KOPT-K1 (cell line): ENCODE results near the gene LCA5L.

Experiments used
- H3K27ac ChIP-seq: fragments of 200-600 bp; sonication (generic); 2 replicates; pipeline ENCODE4 v1.5.1; 2016; ENCODE audit warnings: antibody characterized with exemption, mild to moderate bottlenecking, low read depth, low read length; ENCODE audit not compliant: poor library complexity, severe bottlenecking
- H3K36me3 ChIP-seq: fragments of 200-600 bp; sonication (generic); 2 replicates; pipeline ENCODE4 v1.5.1; 2017; ENCODE audit warnings: antibody characterized with exemption, mild to moderate bottlenecking, low read length, moderate library complexity; ENCODE audit not compliant: insufficient read depth
- H3K9me3 ChIP-seq: fragments of 200-600 bp; sonication (generic); 2 replicates; pipeline ENCODE4 v1.5.1; 2017; ENCODE audit warnings: antibody characterized with exemption, low read length, mild to moderate bottlenecking; ENCODE audit not compliant: insufficient read depth, poor library complexity, severe bottlenecking

LCA5L gene

DNA sequence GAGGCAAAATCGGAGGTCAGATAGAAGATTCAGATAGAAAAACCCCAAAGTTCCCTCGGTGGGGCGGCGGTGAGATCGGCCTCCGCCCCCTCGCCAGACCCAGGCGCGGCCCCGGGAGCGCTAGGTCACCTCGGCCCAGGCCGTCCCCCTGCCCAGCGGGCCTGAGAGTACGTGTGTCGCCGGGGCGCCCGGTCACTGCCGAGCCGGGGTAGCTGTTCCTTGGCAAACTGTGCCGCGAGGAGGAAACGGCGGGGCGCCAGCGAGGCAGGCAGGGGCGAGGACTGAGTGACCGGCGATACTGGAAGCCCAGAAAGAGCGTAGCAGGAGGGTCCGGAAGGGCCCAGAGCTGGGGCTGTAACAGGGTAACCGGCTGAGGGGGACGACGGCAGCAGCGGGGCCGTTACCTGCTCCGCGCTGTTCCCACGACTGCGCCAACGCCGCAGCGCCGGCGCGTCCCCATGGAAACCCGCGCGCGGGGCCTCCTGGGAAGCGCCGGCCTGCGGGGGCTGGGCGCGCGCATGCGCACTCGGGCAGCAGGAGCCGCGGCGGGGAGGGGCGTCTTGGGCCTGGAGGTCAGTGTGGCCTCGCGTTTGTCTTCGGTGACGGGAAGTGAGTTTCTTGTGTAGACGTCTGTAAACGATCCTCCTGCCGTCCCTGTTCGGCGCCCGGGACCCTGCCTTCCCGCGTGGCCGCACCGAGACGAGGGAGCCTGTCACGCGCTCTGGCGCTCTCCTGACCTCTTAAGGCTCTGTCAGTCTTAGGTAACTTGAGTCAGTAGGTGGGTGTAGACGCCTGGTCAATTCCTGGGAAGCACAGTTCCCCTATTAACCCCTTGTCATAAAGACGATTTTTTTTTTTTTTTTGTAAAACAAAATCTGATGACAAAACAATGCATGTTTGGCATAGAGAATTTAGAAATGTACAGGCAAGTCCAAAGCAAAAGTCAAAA is at the start of gene LCA5L:
TSS of gene LCA5L (minus strand) at position 458 of the 949 bp plus-strand sequence. CDS start 17,285 bp downstream, outside the sequence.
- Histone ChIP-seq H3K36me3 (no peaks in the 10 kb centered on the region), H3K27ac (peak within 1 kb of the TSS; percentile 70), H3K9me3 (no peaks in the 10 kb centered on the region)

DNA sequence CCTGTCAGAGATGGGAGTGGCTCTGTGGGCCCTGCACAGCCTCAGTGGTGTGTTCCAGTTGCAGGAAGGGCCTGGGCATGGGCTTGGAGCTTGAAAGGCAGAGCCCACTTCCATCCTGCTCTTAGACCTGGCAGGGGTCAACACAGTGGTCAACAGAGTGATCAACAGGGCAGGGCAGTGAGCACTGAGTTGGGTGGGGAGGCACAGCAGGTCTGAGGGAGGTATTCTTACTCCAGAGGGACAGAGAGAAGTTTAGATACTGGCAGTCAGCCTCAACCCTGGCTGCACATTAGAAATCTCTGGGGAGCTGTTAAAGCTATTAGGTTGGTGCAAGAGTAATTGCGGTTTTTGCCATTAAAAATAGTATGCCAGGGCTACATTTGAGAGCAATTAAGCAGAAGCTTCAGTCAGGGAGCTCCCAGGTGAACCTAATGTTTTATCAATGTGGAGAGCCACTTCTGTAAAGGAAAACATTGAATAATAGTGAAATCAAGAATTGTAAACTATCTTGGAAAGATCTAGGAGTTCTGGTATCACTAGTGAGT is 43.9 kb upstream of the LCA5L start:
- H3K36me3 ChIP-seq = no peaks in the 10 kb centered on the region
- no peak overlapping the region for H3K27ac ChIP-seq
- H3K9me3 ChIP-seq = peaks cover 3% of the 10 kb centered on the region

DNA sequence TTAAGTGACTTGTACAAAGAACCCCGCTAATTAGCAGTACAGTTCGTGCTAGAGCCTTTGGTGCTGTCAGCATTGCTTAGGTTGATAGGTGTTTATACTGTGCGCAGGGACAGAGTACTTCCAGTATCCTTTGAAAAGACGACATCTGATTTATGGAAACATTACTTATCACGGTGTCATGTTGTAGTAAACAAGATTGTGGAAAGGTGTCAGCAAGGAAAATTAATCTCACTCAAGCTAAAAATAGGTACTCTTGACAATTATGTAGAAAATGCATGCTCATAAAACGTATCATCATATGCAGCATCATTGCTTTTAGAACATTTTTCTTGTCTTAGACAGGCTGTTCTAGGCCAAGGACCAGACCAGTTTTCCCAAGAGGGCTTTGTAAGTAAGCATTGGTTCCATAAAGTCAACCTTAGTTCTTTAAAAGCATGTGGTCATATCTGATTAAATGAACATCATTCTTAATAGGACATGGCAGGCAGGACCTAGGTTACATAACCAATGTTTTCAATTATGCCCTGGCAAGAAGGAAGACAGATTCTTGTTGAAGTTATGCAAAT is 39.2 kb upstream of the LCA5L start:
- no peak overlapping the region for H3K27ac ChIP-seq
- no peaks in the 10 kb centered on the region for H3K36me3 ChIP-seq
- no peaks in the 10 kb centered on the region for H3K9me3 ChIP-seq

DNA sequence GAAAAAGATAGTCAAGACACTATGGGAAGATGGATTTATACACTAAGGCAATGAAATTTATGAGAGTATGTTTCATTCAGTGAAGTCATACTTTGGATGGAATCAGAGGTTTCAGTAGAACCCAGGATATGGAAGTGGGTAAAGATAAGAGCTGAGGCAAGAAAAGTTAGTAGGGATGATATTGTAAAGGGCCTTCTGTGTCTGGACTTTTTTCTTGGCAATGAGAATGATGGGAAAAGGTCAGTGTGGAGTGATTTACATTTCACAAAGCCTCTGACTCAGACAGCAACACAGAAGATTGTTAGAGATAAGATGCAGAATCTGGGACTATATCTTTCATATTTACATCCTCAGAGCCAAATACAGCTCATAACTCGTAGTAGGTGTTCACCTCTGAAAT is 38.3 kb upstream of the LCA5L start:
- H3K9me3 ChIP-seq = no peaks in the 10 kb centered on the region
- H3K36me3 ChIP-seq = no peaks in the 10 kb centered on the region
- H3K27ac ChIP-seq = no peak overlapping the region

DNA sequence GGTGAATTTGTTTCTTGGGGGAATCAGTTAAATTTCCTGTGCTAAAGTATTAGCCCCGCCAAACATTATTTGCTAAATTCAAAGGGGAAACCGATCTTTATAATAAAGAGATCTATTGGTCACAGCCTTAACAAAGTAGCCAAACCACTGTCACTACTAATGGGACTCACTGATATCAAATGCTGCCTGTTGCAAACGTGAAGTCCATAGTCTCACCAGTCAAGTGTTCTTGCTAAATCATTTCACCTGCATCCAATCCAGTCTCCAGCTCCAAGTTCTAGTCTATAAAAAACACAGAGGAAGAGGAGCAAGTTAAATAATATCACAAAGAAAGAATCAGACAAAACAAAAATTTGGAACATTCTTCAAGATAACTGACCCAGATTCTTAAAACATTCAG is 36.3 kb upstream of the LCA5L start:
- Histone ChIP-seq H3K9me3 (no peaks in the 10 kb centered on the region), H3K36me3 (no peaks in the 10 kb centered on the region), H3K27ac (no peak overlapping the region)

DNA sequence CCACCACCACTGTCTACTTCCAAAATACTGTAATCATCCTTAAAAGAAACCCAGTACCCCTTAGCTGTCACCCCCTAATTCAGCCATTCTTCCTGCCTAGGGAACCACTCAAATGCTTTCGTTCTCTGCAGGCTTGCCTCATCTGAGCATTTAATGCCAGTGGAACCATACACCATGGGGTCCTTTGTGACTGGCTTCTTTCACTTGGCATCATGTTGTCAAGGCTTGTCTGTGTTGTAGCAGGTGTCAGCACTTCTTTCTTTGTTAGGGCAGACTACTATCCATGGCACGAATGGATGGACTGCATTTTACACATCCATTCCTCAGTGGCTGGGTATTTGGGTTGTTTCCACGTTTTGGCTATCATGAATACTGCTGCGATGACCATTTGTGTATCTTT is 34.7 kb upstream of the LCA5L start:
- Histone ChIP-seq H3K9me3 (no peaks in the 10 kb centered on the region), H3K27ac (no peak overlapping the region), H3K36me3 (no peaks in the 10 kb centered on the region)

DNA sequence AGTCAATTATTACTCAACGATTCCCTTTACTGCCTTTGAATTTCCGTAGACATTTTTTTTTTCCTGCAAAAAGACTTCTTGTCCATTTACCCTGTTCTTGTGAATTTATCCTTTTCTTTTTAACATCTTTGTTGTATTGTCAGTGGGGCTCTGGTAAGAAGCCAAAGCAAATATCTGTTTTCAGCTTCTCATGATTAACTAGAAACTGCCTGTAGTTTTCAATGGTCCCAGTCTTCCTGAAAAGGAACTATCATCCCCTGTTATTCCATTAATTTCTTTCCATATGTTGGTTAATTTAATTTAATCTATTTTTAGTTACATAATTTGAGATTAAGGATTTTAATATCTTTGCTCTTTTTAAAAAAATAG is 34.2 kb upstream of the LCA5L start:
- Histone ChIP-seq H3K27ac (no peak overlapping the region), H3K36me3 (no peaks in the 10 kb centered on the region), H3K9me3 (no peaks in the 10 kb centered on the region)

DNA sequence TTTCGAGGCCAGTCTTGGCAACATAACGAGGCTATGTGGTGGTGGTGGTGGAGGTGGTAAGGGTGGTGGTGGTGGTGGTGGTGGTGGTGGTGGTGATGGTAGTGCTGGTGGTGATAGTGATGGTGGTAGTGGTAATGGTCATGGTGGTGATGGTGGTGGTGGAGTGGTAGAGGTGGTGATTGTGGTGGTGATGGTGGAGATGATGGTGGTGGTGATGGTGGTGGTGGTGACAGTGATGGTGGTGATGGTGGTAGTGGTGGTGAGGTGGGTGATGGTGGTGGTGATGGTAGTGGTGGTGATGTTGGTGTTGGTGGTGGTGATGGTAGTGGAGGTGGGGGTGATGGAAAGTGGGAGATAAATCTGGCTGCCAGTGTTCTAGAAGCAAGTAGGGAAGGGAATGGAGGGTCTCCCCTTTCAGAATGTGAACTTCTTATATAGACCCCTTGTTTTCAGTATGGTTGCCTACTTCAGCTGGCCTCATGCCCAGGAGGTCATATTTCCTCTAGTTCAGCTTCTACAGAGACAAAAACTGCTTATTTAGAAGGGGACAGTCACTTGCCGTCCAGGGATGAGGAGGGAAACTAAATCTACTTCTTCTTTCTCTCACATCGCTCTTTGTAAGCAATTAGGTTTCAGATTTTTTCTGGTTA is 33.7 kb upstream of the LCA5L start:
- H3K9me3 ChIP-seq = no peaks in the 10 kb centered on the region
- no peaks in the 10 kb centered on the region for H3K36me3 ChIP-seq

DNA sequence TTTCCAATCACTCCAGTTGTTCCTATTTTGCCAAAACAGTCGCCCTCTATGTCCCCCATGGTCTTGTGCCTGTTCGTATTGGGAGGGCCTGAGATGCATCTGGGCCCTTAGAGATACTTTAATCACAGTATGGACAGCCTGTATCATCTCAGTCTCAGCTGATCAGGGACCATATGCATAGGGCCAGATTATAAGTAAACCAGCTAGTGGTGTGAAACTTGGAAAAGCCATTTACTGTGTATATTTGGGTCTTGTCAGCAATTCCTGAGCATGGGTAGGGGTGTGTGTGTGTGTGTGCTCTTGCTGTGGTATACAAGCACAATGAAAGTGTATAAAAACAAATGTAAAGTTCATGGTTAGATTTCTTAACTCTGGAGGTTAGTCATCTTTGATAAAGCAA is 29.0 kb upstream of the LCA5L start:
- no peaks in the 10 kb centered on the region for H3K9me3 ChIP-seq
- no peak overlapping the region for H3K27ac ChIP-seq
- H3K36me3 ChIP-seq = no peaks in the 10 kb centered on the region

More for the DNA sequence above, 33.7 kb upstream of the LCA5L start:
- H3K27ac ChIP-seq = no peak overlapping the region

DNA sequence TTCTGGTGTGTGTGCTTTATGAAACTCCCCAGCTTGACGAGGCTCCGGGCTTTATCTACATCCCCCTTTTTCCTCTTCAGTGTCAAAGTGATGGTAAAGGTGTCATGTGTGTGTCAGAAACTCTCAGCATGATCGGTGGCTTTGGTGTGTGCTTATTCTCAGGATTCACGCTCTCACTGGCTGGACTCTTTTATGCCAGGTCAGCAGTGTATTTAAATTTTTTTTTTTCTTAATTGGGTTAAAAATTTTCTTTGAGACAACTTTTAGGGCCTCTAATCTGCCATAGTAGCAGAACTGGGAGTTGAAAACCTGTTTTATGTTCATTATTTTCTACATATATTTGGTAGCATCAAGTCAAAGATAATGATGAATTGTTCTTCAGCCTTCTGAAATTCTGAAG is 27.2 kb upstream of the LCA5L start:
- no peaks in the 10 kb centered on the region for H3K36me3 ChIP-seq
- H3K27ac ChIP-seq = no peak overlapping the region
- no peaks in the 10 kb centered on the region for H3K9me3 ChIP-seq

DNA sequence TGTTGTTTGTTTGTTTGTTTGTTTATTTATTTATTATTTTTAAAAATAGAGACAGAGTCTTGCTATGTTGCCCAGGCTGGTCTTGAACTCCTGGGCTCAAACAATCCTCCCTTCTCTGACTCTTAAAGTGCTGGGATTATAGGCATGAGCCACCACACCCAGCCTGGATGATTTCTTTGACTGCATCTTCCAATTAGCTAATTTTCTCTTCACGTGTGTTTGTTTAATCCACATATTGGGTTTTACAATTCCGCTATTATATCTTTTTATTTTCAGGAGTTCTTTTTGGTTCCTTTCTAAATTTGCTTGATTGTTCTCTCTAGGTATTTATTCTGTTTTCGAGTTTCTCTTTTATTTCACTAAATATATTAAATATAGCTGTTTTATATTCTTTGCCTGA is 26.0 kb upstream of the LCA5L start:
- no peaks in the 10 kb centered on the region for H3K9me3 ChIP-seq
- H3K27ac ChIP-seq = no peak overlapping the region
- H3K36me3 ChIP-seq = no peaks in the 10 kb centered on the region

DNA sequence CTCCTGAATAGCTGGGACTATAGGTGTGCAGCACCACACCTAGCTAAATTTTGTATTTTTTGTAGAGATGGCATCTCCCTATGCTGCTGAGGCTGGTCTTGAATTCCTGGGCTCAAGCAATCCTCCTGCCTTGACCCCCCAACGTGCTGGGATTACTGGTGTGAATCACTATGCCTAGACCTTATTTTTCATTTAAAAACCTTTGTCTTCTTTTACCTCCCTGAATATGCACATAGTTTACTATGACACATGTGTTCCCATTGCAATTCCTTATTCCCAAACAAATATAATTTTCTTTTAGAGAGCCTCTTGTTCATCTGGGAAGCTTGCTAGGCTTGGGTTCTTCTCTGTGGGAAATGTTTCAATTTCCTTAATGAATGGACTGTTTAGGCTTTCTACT is 23.0 kb upstream of the LCA5L start:
- no peaks in the 10 kb centered on the region for H3K9me3 ChIP-seq
- no peaks in the 10 kb centered on the region for H3K36me3 ChIP-seq
- no peak overlapping the region for H3K27ac ChIP-seq

DNA sequence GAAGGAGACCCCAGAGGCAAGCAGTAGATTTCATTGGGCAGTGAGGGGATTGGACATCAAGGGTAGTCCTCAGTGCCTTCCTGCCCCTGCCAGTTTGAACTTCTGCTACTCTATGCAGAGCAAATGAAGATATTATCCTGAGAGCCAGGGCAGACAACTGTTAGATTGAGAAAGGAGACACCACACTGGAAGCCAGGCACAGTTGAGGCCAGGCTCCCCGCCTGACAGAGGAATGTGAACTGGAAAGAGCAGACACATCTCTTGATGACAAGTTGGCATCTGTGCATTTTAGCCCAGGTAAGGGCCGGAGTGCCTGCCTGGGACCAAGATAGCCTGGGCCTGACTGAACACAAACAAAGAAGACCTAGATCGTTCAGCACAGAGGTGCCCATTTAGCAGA is 22.2 kb upstream of the LCA5L start:
- Histone ChIP-seq H3K27ac (no peak overlapping the region), H3K36me3 (no peaks in the 10 kb centered on the region), H3K9me3 (no peaks in the 10 kb centered on the region)

DNA sequence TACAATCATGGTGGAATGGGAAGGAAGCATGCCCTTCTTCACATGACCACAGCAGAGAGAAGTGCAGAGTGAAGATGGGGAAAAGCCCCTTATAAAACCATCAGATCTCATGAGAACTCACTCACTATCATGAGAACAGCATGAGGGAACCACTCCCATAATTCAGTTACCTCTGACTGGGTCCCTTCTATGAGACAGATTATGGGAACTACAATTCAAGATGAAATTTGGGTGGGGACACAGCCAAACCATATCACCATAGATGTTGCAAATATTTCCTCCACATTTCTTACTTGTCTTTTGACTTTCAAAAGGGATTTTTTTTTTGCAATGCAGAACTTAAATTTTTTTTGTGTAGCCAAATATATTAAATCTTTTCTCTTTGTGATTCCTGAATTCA is 21.0 kb upstream of the LCA5L start:
- Histone ChIP-seq H3K9me3 (no peaks in the 10 kb centered on the region), H3K36me3 (no peaks in the 10 kb centered on the region), H3K27ac (no peak overlapping the region)

DNA sequence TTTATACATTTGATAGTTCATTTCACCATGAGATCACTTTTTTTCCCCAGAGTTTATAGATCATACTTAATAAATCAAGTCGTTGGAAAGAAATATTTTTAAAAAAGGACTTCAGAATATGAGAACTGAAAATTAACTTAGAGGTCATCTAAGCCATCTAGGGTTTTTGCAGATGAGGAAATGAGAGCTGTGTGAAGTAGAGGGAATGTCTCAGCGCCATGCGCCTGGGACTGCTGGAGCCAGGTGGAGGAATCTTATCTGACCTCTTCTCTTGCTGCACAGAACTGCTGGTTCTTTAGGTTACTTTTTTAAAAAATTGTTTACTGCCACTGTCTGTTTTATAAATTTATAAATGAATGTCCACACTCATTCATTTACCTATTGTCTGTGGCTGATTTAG is 17.7 kb upstream of the LCA5L start:
- no peaks in the 10 kb centered on the region for H3K36me3 ChIP-seq
- H3K27ac ChIP-seq = no peak overlapping the region
- H3K9me3 ChIP-seq = no peaks in the 10 kb centered on the region
